Spleen (tissue), 7 donors: ENCODE data around the gene RHNO1.

Experiments used
- CTCF ChIP-seq, 11 experiments: fragments of 200-600 bp in 7 of 11; fragments of 450-650 bp in 4 of 11; sonication (generic) in 4 of 11; IDR thresholded peaks in 8 of 11; conservative IDR thresholded peaks in 3 of 11; 1 replicate in 7 of 11; 2 replicates in 4 of 11; pipeline versions ENCODE4 v1.4.0 to v1.8.0; 2016 to 2021; ENCODE audit warnings: antibody characterized with exemption in 11 of 11, inconsistent platforms in 4 of 11, mild to moderate bottlenecking in 1 of 11
- POLR2A ChIP-seq, 3 donors: fragments of 450-650 bp; IDR thresholded peaks; one replicate each; pipeline ENCODE4 v1.5.1; 2017; ENCODE audit warnings: antibody characterized with exemption in 3 of 3, mild to moderate bottlenecking in 1 of 3
- POLR2AphosphoS5 ChIP-seq, 3 donors: sonication (generic); formaldehyde crosslinking; IDR thresholded peaks; one replicate each; pipeline ENCODE4 v1.5.1; 2017; ENCODE audit warnings: antibody characterized with exemption in 3 of 3
- donor health status: DM: no; HTN: no; CAD: no; lungs with moderate emphysema.
- donor health status: DM: no; HTN: no; CAD: no.
- donor health status: DM: no; HTN: no; CAD: no.

GRCh38 chr12:2862876-2863275, 14.1 kb upstream of the RHNO1 start:
- TF ChIP-seq CTCF (IDR thresholded peaks at IDR 0.05 in 8 of 11, conservative IDR thresholded peaks at IDR 0.05 in 3 of 11) (no peak), POLR2A (IDR thresholded peaks at IDR 0.05) (no peak), POLR2AphosphoS5 (IDR thresholded peaks at IDR 0.05) (no peak)
